Naive thymus-derived CD4-positive, alpha-beta T cell (primary cell): Measurements from ENCODE around the gene DCAF4. TPM values are rescaled to one million over a fixed set of nuclear protein-coding genes. Genes with fewer than 3 reads are reported as not detected.

ENCODE experiments used
- ATAC-seq: fragments of 150-1000 bp; cut with Tn5 transposase; 2 replicates; pipeline ENCODE4 v1.10.0; 2021; ENCODE audit warnings: mild to moderate bottlenecking, moderate library complexity
- CTCF ChIA-PET: fragments of 350-600 bp; sonication (Branson Sonifier 250); formaldehyde crosslinking; loops from one replicate; lab custom pipeline; 2021; ENCODE audit warnings: antibody characterized with exemption; lab: Charles Lee
- POLR2A ChIA-PET: fragments of 350-600 bp; sonication (Branson Sonifier 250); formaldehyde crosslinking; loops from one replicate; lab custom pipeline; 2021; ENCODE audit warnings: antibody characterized with exemption, inconsistent platforms; lab: Charles Lee
- DNase-seq, 9 donors: peaks; one replicate each; pipeline versions ENCODE4 v3.0.0 to v3.0.0-alpha.2; 2020 to 2022; ENCODE audit warnings: mixed read lengths in 1 of 9
- H3K27ac ChIP-seq: one replicate; pipeline ENCODE4 v1.7.0; 2013; ENCODE audit warnings: mild to moderate bottlenecking, low read depth, low read length, moderate library complexity
- H3K27me3 ChIP-seq, 2 donors: one replicate each; pipeline ENCODE4 v1.7.0; 2013; ENCODE audit warnings: low read length in 2 of 2, mild to moderate bottlenecking in 2 of 2, moderate library complexity in 2 of 2; ENCODE audit not compliant: control insufficient read depth in 2 of 2, insufficient read depth in 2 of 2
- H3K36me3 ChIP-seq, 3 experiments: 1 replicate in 2 of 3; 2 replicates in 1 of 3; pipeline ENCODE4 v1.7.0; 2013; ENCODE audit warnings: low read length in 3 of 3, mild to moderate bottlenecking in 3 of 3, moderate library complexity in 1 of 3; ENCODE audit not compliant: insufficient read depth in 3 of 3, control insufficient read depth in 2 of 3
- H3K4me1 ChIP-seq, 2 donors: one replicate each; pipeline ENCODE4 v1.7.0; 2013; ENCODE audit warnings: low read length in 2 of 2, mild to moderate bottlenecking in 2 of 2, moderate library complexity in 1 of 2; ENCODE audit not compliant: control insufficient read depth in 2 of 2, insufficient read depth in 2 of 2
- H3K4me3 ChIP-seq: 2 replicates; pipeline ENCODE4 v1.7.0; 2013; ENCODE audit warnings: mild to moderate bottlenecking, low read length
- H3K9me3 ChIP-seq, 3 experiments: 1 replicate in 2 of 3; 2 replicates in 1 of 3; pipeline ENCODE4 v1.7.0; 2013; ENCODE audit warnings: low read length in 3 of 3; ENCODE audit not compliant: control insufficient read depth in 2 of 3
- H3K27ac Mint-ChIP-seq, 9 donors: one replicate each; pipeline ENCODE4 v1.8.0; 2020 to 2022; ENCODE audit warnings: mixed read lengths in 9 of 9, mild to moderate bottlenecking in 8 of 9, moderate library complexity in 5 of 9, inconsistent platforms in 2 of 9
- H3K27me3 Mint-ChIP-seq, 5 donors: one replicate each; pipeline ENCODE4 v1.8.0; 2021 to 2022; ENCODE audit warnings: mixed read lengths in 5 of 5, mild to moderate bottlenecking in 1 of 5
- H3K36me3 Mint-ChIP-seq, 5 donors: one replicate each; pipeline ENCODE4 v1.8.0; 2020 to 2022; ENCODE audit warnings: mixed read lengths in 5 of 5, mild to moderate bottlenecking in 3 of 5, inconsistent platforms in 1 of 5
- H3K4me1 Mint-ChIP-seq, 7 donors: one replicate each; pipeline ENCODE4 v1.8.0; 2020 to 2022; ENCODE audit warnings: mixed read lengths in 7 of 7, mild to moderate bottlenecking in 3 of 7, inconsistent platforms in 1 of 7
- H3K4me3 Mint-ChIP-seq, 10 donors: one replicate each; pipeline ENCODE4 v1.8.0; 2020 to 2022; ENCODE audit warnings: mild to moderate bottlenecking in 10 of 10, mixed read lengths in 10 of 10, moderate library complexity in 6 of 10, inconsistent platforms in 2 of 10
- H3K9me3 Mint-ChIP-seq, 11 donors: one replicate each; pipeline ENCODE4 v1.8.0; 2020 to 2022; ENCODE audit warnings: mixed read lengths in 11 of 11, mild to moderate bottlenecking in 4 of 11, inconsistent platforms in 1 of 11, moderate library complexity in 1 of 11
- intact Hi-C, 2 donors: fragments of 100-400 bp; cut with micrococcal nuclease; formaldehyde crosslinking; loops; one replicate each; pipeline ENCODE4 v1.15.1; 2023
- polyA plus RNA-seq, 2 donors: library from polyadenylated mRNA; unstranded; fragments of 300-500 nt; fragmentation: Illumina TruSeq; gene quantifications; one replicate each; pipeline ENCODE4 v1.2.3, GENCODE V29; 2021
- total RNA-seq, 6 experiments: library from RNA in 5 of 6; stranded (reverse) in 5 of 6; gene quantifications; 1 replicate in 5 of 6; 2 replicates in 1 of 6; pipeline ENCODE4 v1.2.3 and lab custom pipeline; 2021 to 2026

Gene DCAF4
- total and polyA plus RNA-seq, 7 experiments from 2014 or later: 6.8 to 37.8 (median 21.0) TPM

- Histone ChIP-seq H3K4me1 (no peaks in the 10 kb centered on the region), H3K36me3 (no peaks in the 10 kb centered on the region), H3K27me3 (no peaks in the 10 kb centered on the region), H3K4me3 (no peak overlapping the region), H3K27ac (no peak overlapping the region), H3K9me3 (no peaks in the 10 kb centered on the region)
- POLR2A ChIA-PET: no interaction called here
- ATAC-seq (no peak), DNase-seq (no peak)
- H3K9me3 Mint-ChIP-seq: no peaks in the 10 kb centered on the region
- no peak overlapping the region for H3K27ac Mint-ChIP-seq
- CTCF ChIA-PET: no interaction called here
- H3K36me3 Mint-ChIP-seq: peaks cover 0 to 3% (median 0%) of the 10 kb centered on the region in 5 donors
- H3K4me1 Mint-ChIP-seq: peaks cover 0 to 12% (median 0%) of the 10 kb centered on the region in 7 donors
- peaks cover 23 to 40% (median 26%) of the 10 kb centered on the region in 5 donors for H3K27me3 Mint-ChIP-seq
- intact Hi-C loops: loop anchor here (10.0 kb wide), 3 partner anchors 167 to 877 kb away; no protein-coding TSS in a partner anchor
- H3K4me3 Mint-ChIP-seq: no peak overlapping the region
Measured at GRCh38 chr14:72901361-72901760, 24.9 kb upstream of the DCAF4 start.

GRCh38 chr14:72902801-72903530 is 23.3 kb upstream of the DCAF4 start:
- no peak for ATAC-seq
- POLR2A ChIA-PET: no interaction called here

GRCh38 chr14:72903716-72904115 is 22.5 kb upstream of the DCAF4 start:
- intact Hi-C loops: loop anchor here (2.0 to 10.0 kb wide), 4 partner anchors 45 to 879 kb away; no protein-coding TSS in a partner anchor
- Mint-ChIP-seq H3K4me1 (peaks cover 0 to 21% (median 0%) of the 10 kb centered on the region in 7 donors), H3K36me3 (peaks cover 0 to 3% (median 0%) of the 10 kb centered on the region in 5 donors), H3K4me3 (no peak overlapping the region), H3K27me3 (peaks cover 8 to 33% (median 9%) of the 10 kb centered on the region in 5 donors), H3K9me3 (no peaks in the 10 kb centered on the region), H3K27ac (no peak overlapping the region)
- ChIA-PET CTCF (interaction anchor here (0.6 to 4.9 kb wide), 11 partner anchors 10 to 389 kb away, joined by 3 to 116 read pairs (median 3); partner anchors contain the start of gene DPF3), POLR2A (no interaction called here)
- H3K27me3 ChIP-seq: no peaks in the 10 kb centered on the region
- DNase-seq: no peak
- H3K36me3 ChIP-seq: no peaks in the 10 kb centered on the region
- no peaks in the 10 kb centered on the region for H3K4me1 ChIP-seq
- no peak overlapping the region for H3K4me3 ChIP-seq
- ATAC-seq: no peak
- no peaks in the 10 kb centered on the region for H3K9me3 ChIP-seq
- no peak overlapping the region for H3K27ac ChIP-seq

More at GRCh38 chr14:72902801-72903530, 23.3 kb upstream of the DCAF4 start:
- Histone ChIP-seq H3K36me3 (no peaks in the 10 kb centered on the region), H3K4me3 (no peak overlapping the region), H3K27me3 (no peaks in the 10 kb centered on the region), H3K9me3 (no peaks in the 10 kb centered on the region), H3K27ac (no peak overlapping the region), H3K4me1 (no peaks in the 10 kb centered on the region)
- intact Hi-C loops: loop anchor here (10.0 kb wide), 3 partner anchors 168 to 878 kb away; no protein-coding TSS in a partner anchor
- H3K4me3 Mint-ChIP-seq: no peak overlapping the region
- H3K36me3 Mint-ChIP-seq: peaks cover 0 to 3% (median 0%) of the 10 kb centered on the region in 5 donors
- DNase-seq: no peak
- H3K27me3 Mint-ChIP-seq: peaks cover 15 to 33% (median 16%) of the 10 kb centered on the region in 5 donors
- no peaks in the 10 kb centered on the region for H3K9me3 Mint-ChIP-seq
- no peak overlapping the region for H3K27ac Mint-ChIP-seq
- CTCF ChIA-PET: interaction anchor here (1.2 to 4.9 kb wide), 4 partner anchors 9 to 388 kb away, joined by 3 to 116 read pairs (median 4); partner anchors contain the start of gene DPF3
- H3K4me1 Mint-ChIP-seq: peaks cover 0 to 21% (median 0%) of the 10 kb centered on the region in 7 donors

GRCh38 chr14:72904218-72904617 is 22.0 kb upstream of the DCAF4 start:
- intact Hi-C loops: loop anchor here (2.0 to 10.0 kb wide), 4 partner anchors 45 to 879 kb away; no protein-coding TSS in a partner anchor
- ChIA-PET CTCF (interaction anchor here (0.6 to 4.9 kb wide), 16 partner anchors 9 to 389 kb away, joined by 3 to 116 read pairs (median 4); partner anchors contain the start of gene DPF3), POLR2A (no interaction called here)
- Mint-ChIP-seq H3K27me3 (peaks cover 7 to 37% (median 7%) of the 10 kb centered on the region in 5 donors), H3K4me3 (no peak overlapping the region), H3K4me1 (peaks cover 0 to 24% (median 0%) of the 10 kb centered on the region in 7 donors), H3K27ac (no peak overlapping the region), H3K36me3 (peaks cover 0 to 3% (median 0%) of the 10 kb centered on the region in 5 donors), H3K9me3 (no peaks in the 10 kb centered on the region)
- DNase-seq (no peak), ATAC-seq (no peak)
- Histone ChIP-seq H3K27ac (no peak overlapping the region), H3K9me3 (no peaks in the 10 kb centered on the region), H3K4me3 (no peak overlapping the region), H3K4me1 (no peaks in the 10 kb centered on the region), H3K36me3 (no peaks in the 10 kb centered on the region), H3K27me3 (no peaks in the 10 kb centered on the region)

GRCh38 chr14:72904840-72905561 is 21.3 kb upstream of the DCAF4 start:
- Mint-ChIP-seq H3K4me3 (no peak overlapping the region), H3K27ac (peak overlapping the region in 1 of 9 donors; percentile 7), H3K4me1 (peaks cover 0 to 24% (median 0%) of the 10 kb centered on the region in 7 donors), H3K9me3 (no peaks in the 10 kb centered on the region), H3K36me3 (no peaks in the 10 kb centered on the region), H3K27me3 (peaks cover 1 to 42% (median 7%) of the 10 kb centered on the region in 5 donors)
- Histone ChIP-seq H3K27ac (no peak overlapping the region), H3K4me1 (no peaks in the 10 kb centered on the region), H3K27me3 (no peaks in the 10 kb centered on the region), H3K36me3 (no peaks in the 10 kb centered on the region), H3K4me3 (no peak overlapping the region), H3K9me3 (no peaks in the 10 kb centered on the region)
- ChIA-PET POLR2A (no interaction called here), CTCF (interaction anchor here (0.6 to 4.9 kb wide), 17 partner anchors 8 to 469 kb away, joined by 3 to 116 read pairs (median 3); partner anchors contain the start of gene DPF3)
- ATAC-seq: peak; percentile 85
- peak; percentile 18 to 78 (median 64) for DNase-seq
- intact Hi-C loops: loop anchor here (1.0 to 10.0 kb wide), 8 partner anchors 11 to 1183 kb away; partner anchors contain the start of gene DPF3 (in 1 of the 2)

GRCh38 chr14:72906316-72906715 is 19.9 kb upstream of the DCAF4 start:
- Histone ChIP-seq H3K36me3 (no peaks in the 10 kb centered on the region), H3K9me3 (no peaks in the 10 kb centered on the region), H3K27ac (no peak overlapping the region), H3K4me1 (no peaks in the 10 kb centered on the region), H3K27me3 (no peaks in the 10 kb centered on the region), H3K4me3 (no peak overlapping the region)
- Mint-ChIP-seq H3K4me3 (no peak overlapping the region), H3K4me1 (peaks cover 0 to 24% (median 0%) of the 10 kb centered on the region in 7 donors), H3K36me3 (no peaks in the 10 kb centered on the region), H3K27me3 (peaks cover 0 to 40% (median 2%) of the 10 kb centered on the region in 5 donors), H3K27ac (no peak overlapping the region), H3K9me3 (no peaks in the 10 kb centered on the region)
- intact Hi-C loops: loop anchor here (5.0 to 10.0 kb wide), 5 partner anchors 41 to 1184 kb away; no protein-coding TSS in a partner anchor
- ChIA-PET POLR2A (interaction anchor here (0.6 kb wide), 1 partner anchor 117 kb away, joined by 3 read pairs; no protein-coding TSS in a partner anchor), CTCF (interaction anchor here (0.6 to 4.9 kb wide), 2 partner anchors 392 to 397 kb away, joined by 3 to 116 read pairs; no protein-coding TSS in a partner anchor)
- no peak for DNase-seq
- ATAC-seq: no peak
